ENCODE data around the gene TPPP2. TPM values are rescaled to one million over a fixed set of nuclear protein-coding genes. Genes with fewer than 3 reads are reported as not detected.

The TPPP2 gene
- total and polyA plus RNA-seq, 9 of the 15 experiments (the other 6 are each of a cell fraction or from before 2014, with no cell fraction given): 0.18 TPM; not detected in 8

GRCh38 chr14:20986811-20987210 is 43.2 kb upstream of the TPPP2 start:
- ATAC-seq (no peak), DNase-seq (ENCODE audit: extremely low read depth in 1 of 4, low spot score in 3 of 4) (peak; percentile 19 to 40 (median 31)), FAIRE-seq (peak; percentile 64)
- H3K79me2 ChIP-seq (ENCODE audit: control insufficient read depth, insufficient read depth, low read length): peaks cover 20% of the 10 kb centered on the region
- WGBS (ENCODE audit: insufficient coverage, low coverage, missing lambda C conversion rate): 16% methylated on average over 2 of the region's 2 CpGs
- no peak overlapping the region for H3K9ac ChIP-seq (ENCODE audit: insufficient read depth in 1 of 2, low read depth in 2 of 2, low read length in 2 of 2)
- CTCF ChIA-PET (ENCODE audit: low intra/inter-chr PET ratio): no interaction called here
- H3K4me2 ChIP-seq (ENCODE audit: insufficient read depth, low read length): no peak overlapping the region
- in situ Hi-C loops (cut with MboI) (no loop called here), intact Hi-C loops (cut with micrococcal nuclease) (no loop called here)
- H3K9me1 ChIP-seq (ENCODE audit: control insufficient read depth, insufficient read depth, low read length): no peaks in the 10 kb centered on the region
- BruUV-seq (replicated peaks): no TSS peak
- H3K9me3 ChIP-seq (replicated peaks; ENCODE audit: control insufficient read depth, insufficient read depth, low read depth, low read length): no peaks in the 10 kb centered on the region
- no peaks in the 10 kb centered on the region for H3K27me3 ChIP-seq (ENCODE audit: control insufficient read depth in 2 of 2, insufficient read depth in 2 of 2, low read length in 2 of 2)
- peaks cover 7 to 10% of the 10 kb centered on the region in 2 experiments; a peak in 3 of 5 replicates for H3K4me1 ChIP-seq (replicated peaks in 1 of 2; ENCODE audit: control insufficient read depth in 2 of 2, insufficient read depth in 2 of 2, low read length in 2 of 2)
- no peak overlapping the region for H3K4me3 ChIP-seq
- H4K20me1 ChIP-seq (replicated peaks; ENCODE audit: control insufficient read depth, insufficient read depth, low read length): no peaks in the 10 kb centered on the region
- peaks cover 3% of the 10 kb centered on the region; the same call in 1 of the 3 replicates for H3K36me3 ChIP-seq (ENCODE audit: control insufficient read depth, insufficient read depth, low read length)
- peak overlapping the region; percentile 28; the same call in 1 of the 2 replicates for H2AFZ ChIP-seq (ENCODE audit: low read depth, low read length)
- POLR2A ChIA-PET: interaction anchor here (0.7 kb wide), 1 partner anchor 14 kb away, joined by 3 read pairs; no protein-coding TSS in a partner anchor
- peak; percentile 69 for TF ChIP-seq JUN (IDR thresholded peaks at IDR 0.05; ENCODE audit: borderline replicate concordance, low read depth, low read length)
- TF ChIP-seq JUN (CRISPR knock-in tag; IDR thresholded peaks at IDR 0.05; ENCODE audit: borderline replicate concordance): no peak
- TF ChIP-seq C11orf30 (IDR thresholded peaks at IDR 0.05; ENCODE audit: low read depth): peak; percentile 15; the same call in 1 of the 2 replicates
- TF ChIP-seq FOSL1 (tag; conservative IDR thresholded peaks at IDR 0.05): peak; percentile 89
- no peak for TF ChIP-seq KHSRP (IDR thresholded peaks at IDR 0.05)
- TF ChIP-seq SMARCA4 (IDR thresholded peaks at IDR 0.05): peak; percentile 49; the same call in 1 of the 2 replicates
- TF ChIP-seq CBX5 (IDR thresholded peaks at IDR 0.05; ENCODE audit: borderline replicate concordance, low read depth): no peak
- peak; percentile 81; the same call in 1 of the 2 replicates for TF ChIP-seq JUND (IDR thresholded peaks at IDR 0.05; ENCODE audit: borderline replicate concordance, low read depth, low read length)
- peak; percentile 70; the same call in 1 of the 3 replicates for TF ChIP-seq JUND (tag; IDR thresholded peaks at IDR 0.05; ENCODE audit: borderline replicate concordance, low read depth, low read length)
- peak; percentile 82 for TF ChIP-seq ATF3 (IDR thresholded peaks at IDR 0.05)
- TF ChIP-seq ATF3 (CRISPR knock-in tag; conservative IDR thresholded peaks at IDR 0.05): no peak
- TF ChIP-seq DPF2 (IDR thresholded peaks at IDR 0.05): 0 out of 2 replicates have a peak, but pooled peaks have one; percentile 28
- peak; percentile 35 for TF ChIP-seq ARID1B (IDR thresholded peaks at IDR 0.05)
- H3K27ac ChIP-seq (ENCODE audit: extremely low read depth, low read depth, low read length): no peak overlapping the region

Measured in K562 (cell line).